Adrenal gland (tissue), 19 donors: ENCODE data around the gene OR6B2. TPM values are rescaled to one million over a fixed set of nuclear protein-coding genes. Genes with fewer than 3 reads are reported as not detected.

Source experiments
- DNase-seq, 7 donors: peaks; one replicate each; pipeline ENCODE4 v3.0.0-alpha.2; 2019 to 2020
- H3K27ac ChIP-seq, 5 donors: fragments of 200-600 bp; sonication (generic) in 4 of 5; 1 replicate in 3 of 5; 2 replicates in 2 of 5; pipeline versions ENCODE4 v1.5.1 to v1.8.0; 2016 to 2020; ENCODE audit warnings: mild to moderate bottlenecking in 1 of 5
- H3K27me3 ChIP-seq: fragments of 200-600 bp; 2 replicates; pipeline ENCODE4 v1.8.0; 2021
- H3K36me3 ChIP-seq, 2 donors: fragments of 200-600 bp; replicated peaks in 1 of 2; 1 replicate in 1 of 2; 2 replicates in 1 of 2; pipeline versions ENCODE4 v1.5.1 to v1.8.0; 2018 to 2022
- H3K4me1 ChIP-seq, 2 donors: fragments of 200-600 bp; replicated peaks in 1 of 2; 1 replicate in 1 of 2; 2 replicates in 1 of 2; pipeline versions ENCODE4 v1.5.1 to v1.8.0; 2018 to 2021
- H3K4me3 ChIP-seq, 4 donors: fragments of 200-600 bp; sonication (generic) in 3 of 4; one replicate each; pipeline ENCODE4 v1.5.1; 2016 to 2018
- H3K9me3 ChIP-seq, 3 donors: fragments of 200-600 bp; sonication (generic) in 1 of 3; replicated peaks in 1 of 3; 1 replicate in 2 of 3; 2 replicates in 1 of 3; pipeline versions ENCODE4 v1.5.1 to v1.8.0; 2016 to 2021
- POLR2A ChIP-seq, 2 donors: fragments of 450-650 bp; IDR thresholded peaks; one replicate each; pipeline ENCODE4 v1.6.1; 2017; ENCODE audit warnings: antibody characterized with exemption in 2 of 2, mild to moderate bottlenecking in 2 of 2, moderate library complexity in 1 of 2
- WGBS, 4 donors: extraction: QIAGEN DNeasy Blood & Tissue Kit in 2 of 4; methylation state at CpG; one replicate each; pipeline versions ENCODE4 v1.1.5 to v1.1.7; 2013 to 2017; 5-methylcytosine and 5-hydroxymethylcytosine counted together
- intact Hi-C, 2 donors: fragments of 100-400 bp; cut with DNase I; formaldehyde crosslinking; loops; one replicate each; pipeline versions ENCODE4 v1.14.1 to v1.15.0; 2022 to 2023
- long read RNA-seq, 10 donors: library from polyadenylated mRNA in 3 of 10; unstranded in 2 of 10; stranded (forward) in 1 of 10; transcript quantifications; one replicate each; pipeline ENCODE4 v2.0.0 and lab custom pipeline, GENCODE V29; 2021 to 2026
- polyA plus RNA-seq, 3 donors: library from polyadenylated mRNA; stranded (reverse); fragments of 200-250 nt in 2 of 3; fragments of 350-450 nt in 1 of 3; fragmentation: Illumina TruSeq in 1 of 3; extraction: RNeasy Lipid Tissue Mini Kit (QIAGEN cat#74804) in 1 of 3; gene quantifications; one replicate each; pipeline ENCODE4 v1.2.3, GENCODE V29; 2013 to 2014
- total RNA-seq, 9 donors: library from RNA; depleted of rRNA in 4 of 9; stranded (reverse); fragments of >200 nt in 4 of 9; fragments of 120-200 nt in 1 of 9; fragmentation: NEBNext Ultra II Directional in 1 of 9; extraction: Animal tissue kit (Norgen Biotek cat#: 25700) in 1 of 9; gene quantifications; one replicate each; pipeline versions ENCODE4 v1.1.0 to v1.2.4, GENCODE V29; 2013 to 2023
- TF ChIP-seq, protein P1 (sequence below), 6 experiments: fragments of 450-650 bp in 4 of 6; fragments of 200-600 bp in 2 of 6; sonication (generic) in 1 of 6; IDR thresholded peaks; 1 replicate in 5 of 6; 2 replicates in 1 of 6; pipeline versions ENCODE4 v1.5.1 to v1.8.0; 2016 to 2021; ENCODE audit warnings: antibody characterized with exemption in 6 of 6, mild to moderate bottlenecking in 2 of 6, moderate library complexity in 1 of 6
- donor health status: healthy with polysubstance abuse.
- donor health status: Bipolar disorder and iron deficiency.
- donor health status: DM: yes; HTN: yes; CAD: no.
- donor health status: DM: no; HTN: no; CAD: no.
- donor health status: DM: no; HTN: no; CAD: no.
- donor health status: DM: yes; HTN: yes; CAD: no.

OR6B2 gene
- total RNA-seq (not detected), polyA plus RNA-seq (under 1 TPM in 1 of 3 donors, not detected in 2; 0.03 TPM)
- long read RNA-seq, donor 1 = 0 reads
- long read RNA-seq, donor 2 = 0 reads
- long read RNA-seq, donor 3 = 0 reads
- long read RNA-seq, donor 4 = 0 reads
- long read RNA-seq, donor 5 = 0 reads
- long read RNA-seq, donor 6 = 0 reads
- long read RNA-seq, donor 7 = 0 reads
- long read RNA-seq, donor 8 = 0 reads
- long read RNA-seq, donor 9 = 0 reads
- long read RNA-seq, donor 10 = 0 reads

DNA sequence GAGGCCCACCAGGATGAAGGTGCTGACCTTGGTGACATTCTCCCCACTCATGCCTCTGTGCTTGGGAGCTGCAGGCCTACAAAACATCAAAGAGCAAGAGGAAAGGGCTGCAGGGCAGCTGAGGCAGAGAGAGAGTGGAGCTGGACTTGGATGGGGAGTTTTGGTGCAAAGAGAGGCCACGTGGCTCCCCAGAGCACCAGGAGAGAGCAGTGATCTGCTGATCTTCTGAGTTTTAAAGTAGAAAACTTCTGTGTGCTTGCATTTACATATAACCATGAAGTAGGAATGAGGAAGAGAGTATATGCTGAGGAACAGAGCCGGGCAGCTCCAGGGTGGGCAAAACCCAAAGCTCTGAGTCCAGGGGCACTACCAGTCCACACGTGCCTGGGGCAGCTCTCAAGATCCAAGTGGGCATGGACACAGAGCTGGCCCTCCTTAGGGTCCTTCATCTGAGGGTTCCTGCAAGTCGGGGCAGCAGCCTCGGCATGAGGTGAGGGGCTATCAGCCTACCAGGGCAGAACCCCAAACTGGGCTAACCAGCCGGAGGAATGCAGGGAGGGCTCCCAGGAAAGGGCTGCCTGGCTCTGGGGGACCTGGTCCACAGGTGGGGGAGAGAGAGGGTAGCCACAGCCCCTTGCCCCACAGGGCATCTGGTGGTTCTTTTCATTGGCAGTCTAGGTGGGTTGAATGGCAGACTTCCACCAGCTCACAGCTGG, at the start of gene OR6B2:
TSS of gene OR6B2 (minus strand) at position 51 of the 716 bp plus-strand sequence. CDS start at position 51, 0 bp downstream.
- WGBS, 4 donors = 44 to 73% (median 60%) methylated on average over 3 to 6 of the region's 6 CpGs
- intact Hi-C loops = no loop called here
- Histone ChIP-seq H3K36me3 (no peaks in the 10 kb centered on the region), H3K4me1 (no peaks in the 10 kb centered on the region), H3K9me3 (no peaks in the 10 kb centered on the region), H3K27me3 (no peaks in the 10 kb centered on the region), H3K4me3 (no peak within 1 kb of the TSS), H3K27ac (no peak within 1 kb of the TSS)
- no peak for TF ChIP-seq POLR2A (IDR thresholded peaks at IDR 0.05)
- TF ChIP-seq, protein P1, sequence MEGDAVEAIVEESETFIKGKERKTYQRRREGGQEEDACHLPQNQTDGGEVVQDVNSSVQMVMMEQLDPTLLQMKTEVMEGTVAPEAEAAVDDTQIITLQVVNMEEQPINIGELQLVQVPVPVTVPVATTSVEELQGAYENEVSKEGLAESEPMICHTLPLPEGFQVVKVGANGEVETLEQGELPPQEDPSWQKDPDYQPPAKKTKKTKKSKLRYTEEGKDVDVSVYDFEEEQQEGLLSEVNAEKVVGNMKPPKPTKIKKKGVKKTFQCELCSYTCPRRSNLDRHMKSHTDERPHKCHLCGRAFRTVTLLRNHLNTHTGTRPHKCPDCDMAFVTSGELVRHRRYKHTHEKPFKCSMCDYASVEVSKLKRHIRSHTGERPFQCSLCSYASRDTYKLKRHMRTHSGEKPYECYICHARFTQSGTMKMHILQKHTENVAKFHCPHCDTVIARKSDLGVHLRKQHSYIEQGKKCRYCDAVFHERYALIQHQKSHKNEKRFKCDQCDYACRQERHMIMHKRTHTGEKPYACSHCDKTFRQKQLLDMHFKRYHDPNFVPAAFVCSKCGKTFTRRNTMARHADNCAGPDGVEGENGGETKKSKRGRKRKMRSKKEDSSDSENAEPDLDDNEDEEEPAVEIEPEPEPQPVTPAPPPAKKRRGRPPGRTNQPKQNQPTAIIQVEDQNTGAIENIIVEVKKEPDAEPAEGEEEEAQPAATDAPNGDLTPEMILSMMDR (IDR thresholded peaks at IDR 0.05) = no peak
- DNase-seq = no peak

DNA sequence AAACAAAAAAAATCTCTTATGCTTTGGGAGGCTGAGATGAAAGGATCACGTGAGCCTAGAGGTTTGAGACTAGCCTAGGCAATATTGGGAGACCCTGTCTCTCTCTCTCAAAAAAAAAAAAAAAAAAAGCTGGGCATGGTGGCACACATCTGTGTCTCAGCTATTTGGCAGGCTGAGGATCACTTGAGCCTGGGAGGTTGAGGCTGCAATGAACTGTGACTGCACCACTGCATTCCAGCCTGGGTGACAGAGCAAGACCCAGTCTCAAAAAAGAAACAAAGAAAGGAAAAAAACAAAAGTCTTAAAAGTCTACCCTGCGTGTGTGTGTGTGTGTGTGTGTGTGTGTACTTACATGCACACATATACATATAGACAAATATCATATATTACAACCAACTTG, 48.4 kb upstream of the OR6B2 start:
- WGBS, 4 donors = 50 to 65% (median 60%) methylated on average over 2 of the region's 2 CpGs
- Histone ChIP-seq H3K4me3 (no peak overlapping the region), H3K27ac (no peak overlapping the region), H3K27me3 (no peaks in the 10 kb centered on the region), H3K9me3 (peaks cover 0 to 16% (median 7%) of the 10 kb centered on the region in 3 donors), H3K36me3 (no peaks in the 10 kb centered on the region), H3K4me1 (no peaks in the 10 kb centered on the region)
- no peak for DNase-seq
- TF ChIP-seq POLR2A (IDR thresholded peaks at IDR 0.05) = no peak
- TF ChIP-seq, protein P1 (IDR thresholded peaks at IDR 0.05) = no peak
- intact Hi-C loops = no loop called here

DNA sequence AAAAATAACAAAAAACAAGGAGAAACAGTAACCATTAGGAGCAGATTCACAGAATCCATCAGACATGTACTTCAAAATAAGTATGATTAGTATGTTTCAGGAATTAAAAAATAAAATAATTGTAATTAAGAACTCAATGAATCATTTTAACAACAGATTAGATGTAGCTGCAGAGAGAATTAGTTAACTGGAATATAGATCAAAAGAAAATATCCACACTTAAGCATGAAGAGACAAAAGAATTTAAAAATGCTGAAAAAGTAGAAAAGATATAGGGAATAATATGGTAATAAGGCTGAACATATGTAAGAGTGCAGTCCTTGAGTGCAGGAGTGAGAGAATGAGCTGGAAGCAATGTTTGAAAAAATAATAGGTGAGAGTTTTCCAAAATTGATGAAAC, 47.2 kb upstream of the OR6B2 start:
- Histone ChIP-seq H3K4me3 (no peak overlapping the region), H3K9me3 (peaks cover 0 to 16% (median 7%) of the 10 kb centered on the region in 3 donors), H3K27ac (no peak overlapping the region), H3K27me3 (no peaks in the 10 kb centered on the region), H3K36me3 (no peaks in the 10 kb centered on the region), H3K4me1 (no peaks in the 10 kb centered on the region)
- intact Hi-C loops = no loop called here
- DNase-seq = no peak
- TF ChIP-seq, protein P1 (IDR thresholded peaks at IDR 0.05) = no peak
- TF ChIP-seq POLR2A (IDR thresholded peaks at IDR 0.05) = no peak

DNA sequence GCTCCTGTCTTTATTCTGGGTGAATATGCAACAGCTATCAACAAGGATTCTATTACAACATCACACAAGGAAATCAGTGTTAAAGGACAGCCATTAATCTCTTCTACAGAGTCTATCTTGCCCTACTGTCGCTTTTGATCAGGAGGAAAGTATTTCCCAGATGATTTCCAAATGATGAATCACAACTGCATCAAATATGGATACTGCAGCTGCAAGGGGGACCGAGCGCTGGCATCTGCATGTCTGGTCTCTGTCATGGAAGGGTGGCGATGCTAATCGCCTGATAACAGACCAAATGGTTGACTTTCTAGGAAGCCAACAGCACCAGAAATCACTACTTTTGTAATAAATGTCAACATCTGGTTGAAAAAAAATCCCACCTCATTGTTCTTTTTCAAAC, 44.3 kb upstream of the OR6B2 start:
- Histone ChIP-seq H3K4me1 (no peaks in the 10 kb centered on the region), H3K4me3 (no peak overlapping the region), H3K27ac (no peak overlapping the region), H3K27me3 (no peaks in the 10 kb centered on the region), H3K9me3 (peaks cover 0 to 16% (median 7%) of the 10 kb centered on the region in 3 donors), H3K36me3 (no peaks in the 10 kb centered on the region)
- 44 to 88% (median 68%) methylated on average over 5 of the region's 5 CpGs for WGBS, 4 donors
- TF ChIP-seq POLR2A (IDR thresholded peaks at IDR 0.05) = no peak
- TF ChIP-seq, protein P1 (IDR thresholded peaks at IDR 0.05) = no peak
- intact Hi-C loops = no loop called here
- DNase-seq = no peak
